ENCODE data around the gene KCNAB1. TPM values are rescaled to one million over a fixed set of nuclear protein-coding genes. Genes with fewer than 3 reads are reported as not detected.

The KCNAB1 gene
- total RNA-seq, 3 donors from 2014 or later: 0.65 to 13.5 (median 1.2) TPM

- no peaks in the 10 kb centered on the region for H3K4me1 ChIP-seq (ENCODE audit: low read depth)
These were observed 140.0 kb downstream of the KCNAB1 start for GRCh38 chr3:156260331-156260730.

GRCh38 chr3:156264771-156265170 lies 144.4 kb downstream of the KCNAB1 start:
- H3K4me1 ChIP-seq (ENCODE audit: low read depth): no peaks in the 10 kb centered on the region
- intact Hi-C loops (cut with DNase I, micrococcal nuclease): no loop called here
- H3K36me3 ChIP-seq (ENCODE audit: low read depth): no peaks in the 10 kb centered on the region
- H3K4me3 ChIP-seq: no peak overlapping the region
- DNase-seq: no peak
- ATAC-seq: no peak
- no peak for TF ChIP-seq CTCF (IDR thresholded peaks at IDR 0.05)
- H3K9me3 ChIP-seq: no peaks in the 10 kb centered on the region

More at GRCh38 chr3:156260331-156260730, 140.0 kb downstream of the KCNAB1 start:
- Histone ChIP-seq H3K9me3 (no peaks in the 10 kb centered on the region), H3K4me3 (no peak overlapping the region), H3K36me3 (ENCODE audit: low read depth) (no peaks in the 10 kb centered on the region)
- intact Hi-C loops (cut with DNase I, micrococcal nuclease): no loop called here
- TF ChIP-seq CTCF (IDR thresholded peaks at IDR 0.05): no peak
- ATAC-seq (no peak), DNase-seq (no peak)

GRCh38 chr3:156271508-156271907 lies 151.1 kb downstream of the KCNAB1 start:
- TF ChIP-seq CTCF (IDR thresholded peaks at IDR 0.05): no peak
- Histone ChIP-seq H3K4me1 (ENCODE audit: low read depth) (no peaks in the 10 kb centered on the region), H3K4me3 (no peak overlapping the region), H3K9me3 (no peaks in the 10 kb centered on the region), H3K36me3 (ENCODE audit: low read depth) (no peaks in the 10 kb centered on the region)
- ATAC-seq: no peak
- intact Hi-C loops (cut with DNase I, micrococcal nuclease): no loop called here
- DNase-seq: no peak

DNA sequence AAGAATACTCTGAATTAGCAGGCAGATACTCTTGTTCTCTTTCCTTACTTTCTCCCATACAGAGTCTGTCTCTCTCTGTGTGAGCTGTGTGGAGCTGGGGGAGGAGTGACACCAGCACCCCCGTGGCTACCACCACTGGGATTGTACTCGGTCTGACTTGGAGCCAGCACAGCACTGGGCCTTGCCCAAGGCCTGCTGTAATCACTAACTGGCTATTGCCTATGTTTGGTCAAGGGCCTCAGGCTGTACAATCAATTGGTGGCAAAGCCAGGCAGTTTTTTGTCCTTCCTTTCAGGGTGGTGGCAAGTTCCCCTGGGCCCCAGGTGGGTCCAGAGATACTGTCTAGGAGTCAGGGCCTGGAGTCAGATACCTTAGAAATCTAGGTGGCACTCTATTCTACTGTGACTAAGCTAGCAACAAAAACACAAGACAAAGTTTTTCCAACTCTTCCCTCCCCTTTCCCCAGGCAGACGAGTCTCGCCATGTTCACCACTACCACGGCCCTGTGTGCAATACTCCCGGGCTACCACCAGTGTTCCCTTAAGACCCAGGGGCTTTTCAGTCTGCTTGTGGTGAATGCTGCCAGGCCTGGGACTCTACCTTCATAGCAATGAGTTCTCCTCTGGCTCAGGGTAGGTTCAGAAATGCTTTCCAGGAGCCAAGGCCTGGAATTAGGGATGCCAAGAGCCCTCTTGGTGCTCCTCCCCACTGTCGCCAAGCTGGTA lies 151.8 kb downstream of the KCNAB1 start:
- no peak for ATAC-seq
- no peak overlapping the region for H3K4me3 ChIP-seq

GRCh38 chr3:156273111-156273694 lies 152.8 kb downstream of the KCNAB1 start:
- DNase-seq: no peak
- intact Hi-C loops (cut with DNase I, micrococcal nuclease): no loop called here

More for the DNA sequence above, 151.8 kb downstream of the KCNAB1 start:
- TF ChIP-seq CTCF (IDR thresholded peaks at IDR 0.05): no peak
- no peaks in the 10 kb centered on the region for H3K9me3 ChIP-seq
- H3K4me1 ChIP-seq (ENCODE audit: low read depth): no peaks in the 10 kb centered on the region
- no peaks in the 10 kb centered on the region for H3K36me3 ChIP-seq (ENCODE audit: low read depth)
- intact Hi-C loops (cut with DNase I, micrococcal nuclease): no loop called here
- DNase-seq: no peak

More at GRCh38 chr3:156273111-156273694, 152.8 kb downstream of the KCNAB1 start:
- no peaks in the 10 kb centered on the region for H3K36me3 ChIP-seq (ENCODE audit: low read depth)
- no peaks in the 10 kb centered on the region for H3K4me1 ChIP-seq (ENCODE audit: low read depth)
- no peak overlapping the region for H3K4me3 ChIP-seq
- peak; percentile 75 for ATAC-seq
- H3K9me3 ChIP-seq: no peaks in the 10 kb centered on the region
- TF ChIP-seq CTCF (IDR thresholded peaks at IDR 0.05): no peak

Measured in mucosa of descending colon (tissue), 3 donors.